ENCODE measurements around the gene CCL3.

DNA sequence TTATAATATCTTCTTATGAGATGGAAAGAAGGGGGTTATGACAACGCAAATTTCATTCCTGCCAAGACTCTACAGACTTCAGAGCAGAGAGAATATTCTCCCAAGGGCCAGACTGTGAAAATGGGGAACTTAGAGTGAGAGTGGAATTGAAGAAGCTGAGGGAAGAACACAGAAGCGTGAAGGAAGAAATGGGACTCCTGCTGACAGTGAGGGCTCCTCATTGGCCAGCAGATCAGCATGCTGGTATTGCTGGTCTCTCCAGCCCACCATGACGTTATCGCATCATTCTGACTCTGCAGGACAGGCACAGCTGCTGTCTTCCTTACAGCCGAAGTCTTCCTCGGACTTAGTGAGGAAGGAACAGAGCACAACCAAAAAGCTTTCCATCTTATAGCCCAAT lies 38.0 kb upstream of the CCL3 start:
- no peak for TF ChIP-seq EZH2 (IDR thresholded peaks at IDR 0.05; ENCODE audit: borderline replicate concordance, low read depth, low read length, severe bottlenecking)
- TF ChIP-seq JUN (IDR thresholded peaks at IDR 0.05; ENCODE audit: borderline replicate concordance, insufficient read depth, insufficient read length, low read depth) = no peak
